HG03457 (cell line): ENCODE data around the gene NECTIN2.
"Not testable (repeated sequence)": the region's sequence is repeated elsewhere in the genome, so short reads cannot be mapped to it uniquely, and the experiment has no call there.

Experiments
- ATAC-seq: cut with Tn5 transposase; IDR thresholded peaks from one replicate; pipeline ENCODE4 v1.9.1; 2021; ENCODE audit warnings: moderate number of reproducible peaks; ENCODE audit not compliant: unreplicated experiment

Gene NECTIN2

DNA sequence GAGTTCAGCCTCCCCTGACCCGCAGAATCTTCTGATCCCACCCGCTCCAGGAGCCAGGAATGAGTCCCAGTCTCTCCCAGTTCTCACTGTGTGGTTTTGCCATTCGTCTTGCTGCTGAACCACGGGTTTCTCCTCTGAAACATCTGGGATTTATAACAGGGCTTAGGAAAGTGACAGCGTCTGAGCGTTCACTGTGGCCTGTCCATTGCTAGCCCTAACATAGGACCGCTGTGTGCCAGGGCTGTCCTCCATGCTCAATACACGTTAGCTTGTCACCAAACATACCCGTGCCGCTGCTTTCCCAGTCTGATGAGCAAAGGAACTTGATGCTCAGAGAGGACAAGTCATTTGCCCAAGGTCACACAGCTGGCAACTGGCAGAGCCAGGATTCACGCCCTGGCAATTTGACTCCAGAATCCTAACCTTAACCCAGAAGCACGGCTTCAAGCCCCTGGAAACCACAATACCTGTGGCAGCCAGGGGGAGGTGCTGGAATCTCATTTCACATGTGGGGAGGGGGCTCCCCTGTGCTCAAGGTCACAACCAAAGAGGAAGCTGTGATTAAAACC is 58.4 kb downstream of the NECTIN2 start:
- no peak for ATAC-seq

DNA sequence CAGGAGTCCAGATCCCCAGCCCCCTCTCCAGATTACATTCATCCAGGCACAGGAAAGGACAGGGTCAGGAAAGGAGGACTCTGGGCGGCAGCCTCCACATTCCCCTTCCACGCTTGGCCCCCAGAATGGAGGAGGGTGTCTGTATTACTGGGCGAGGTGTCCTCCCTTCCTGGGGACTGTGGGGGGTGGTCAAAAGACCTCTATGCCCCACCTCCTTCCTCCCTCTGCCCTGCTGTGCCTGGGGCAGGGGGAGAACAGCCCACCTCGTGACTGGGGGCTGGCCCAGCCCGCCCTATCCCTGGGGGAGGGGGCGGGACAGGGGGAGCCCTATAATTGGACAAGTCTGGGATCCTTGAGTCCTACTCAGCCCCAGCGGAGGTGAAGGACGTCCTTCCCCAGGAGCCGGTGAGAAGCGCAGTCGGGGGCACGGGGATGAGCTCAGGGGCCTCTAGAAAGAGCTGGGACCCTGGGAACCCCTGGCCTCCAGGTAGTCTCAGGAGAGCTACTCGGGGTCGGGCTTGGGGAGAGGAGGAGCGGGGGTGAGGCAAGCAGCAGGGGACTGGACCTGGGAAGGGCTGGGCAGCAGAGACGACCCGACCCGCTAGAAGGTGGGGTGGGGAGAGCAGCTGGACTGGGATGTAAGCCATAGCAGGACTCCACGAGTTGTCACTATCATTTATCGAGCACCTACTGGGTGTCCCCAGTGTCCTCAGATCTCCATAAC is 59.5 kb downstream of the NECTIN2 start, which contains the start of gene APOE:
TSS of gene APOE (plus strand) at position 360 of the 724 bp plus-strand sequence. CDS start 829 bp downstream, outside the sequence.
- no peak for ATAC-seq

DNA sequence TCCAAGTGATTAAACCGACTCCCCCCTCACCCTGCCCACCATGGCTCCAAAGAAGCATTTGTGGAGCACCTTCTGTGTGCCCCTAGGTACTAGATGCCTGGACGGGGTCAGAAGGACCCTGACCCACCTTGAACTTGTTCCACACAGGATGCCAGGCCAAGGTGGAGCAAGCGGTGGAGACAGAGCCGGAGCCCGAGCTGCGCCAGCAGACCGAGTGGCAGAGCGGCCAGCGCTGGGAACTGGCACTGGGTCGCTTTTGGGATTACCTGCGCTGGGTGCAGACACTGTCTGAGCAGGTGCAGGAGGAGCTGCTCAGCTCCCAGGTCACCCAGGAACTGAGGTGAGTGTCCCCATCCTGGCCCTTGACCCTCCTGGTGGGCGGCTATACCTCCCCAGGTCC is 61.5 kb downstream of the NECTIN2 start:
- no peak for ATAC-seq

DNA sequence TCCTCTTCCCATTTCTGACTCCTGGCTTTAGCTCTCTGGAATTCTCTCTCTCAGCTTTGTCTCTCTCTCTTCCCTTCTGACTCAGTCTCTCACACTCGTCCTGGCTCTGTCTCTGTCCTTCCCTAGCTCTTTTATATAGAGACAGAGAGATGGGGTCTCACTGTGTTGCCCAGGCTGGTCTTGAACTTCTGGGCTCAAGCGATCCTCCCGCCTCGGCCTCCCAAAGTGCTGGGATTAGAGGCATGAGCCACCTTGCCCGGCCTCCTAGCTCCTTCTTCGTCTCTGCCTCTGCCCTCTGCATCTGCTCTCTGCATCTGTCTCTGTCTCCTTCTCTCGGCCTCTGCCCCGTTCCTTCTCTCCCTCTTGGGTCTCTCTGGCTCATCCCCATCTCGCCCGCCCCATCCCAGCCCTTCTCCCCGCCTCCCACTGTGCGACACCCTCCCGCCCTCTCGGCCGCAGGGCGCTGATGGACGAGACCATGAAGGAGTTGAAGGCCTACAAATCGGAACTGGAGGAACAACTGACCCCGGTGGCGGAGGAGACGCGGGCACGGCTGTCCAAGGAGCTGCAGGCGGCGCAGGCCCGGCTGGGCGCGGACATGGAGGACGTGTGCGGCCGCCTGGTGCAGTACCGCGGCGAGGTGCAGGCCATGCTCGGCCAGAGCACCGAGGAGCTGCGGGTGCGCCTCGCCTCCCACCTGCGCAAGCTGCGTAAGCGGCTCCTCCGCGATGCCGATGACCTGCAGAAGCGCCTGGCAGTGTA is 62.2 kb downstream of the NECTIN2 start:
- ATAC-seq = no peak

DNA sequence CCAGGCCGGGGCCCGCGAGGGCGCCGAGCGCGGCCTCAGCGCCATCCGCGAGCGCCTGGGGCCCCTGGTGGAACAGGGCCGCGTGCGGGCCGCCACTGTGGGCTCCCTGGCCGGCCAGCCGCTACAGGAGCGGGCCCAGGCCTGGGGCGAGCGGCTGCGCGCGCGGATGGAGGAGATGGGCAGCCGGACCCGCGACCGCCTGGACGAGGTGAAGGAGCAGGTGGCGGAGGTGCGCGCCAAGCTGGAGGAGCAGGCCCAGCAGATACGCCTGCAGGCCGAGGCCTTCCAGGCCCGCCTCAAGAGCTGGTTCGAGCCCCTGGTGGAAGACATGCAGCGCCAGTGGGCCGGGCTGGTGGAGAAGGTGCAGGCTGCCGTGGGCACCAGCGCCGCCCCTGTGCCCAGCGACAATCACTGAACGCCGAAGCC is 62.8 kb downstream of the NECTIN2 start:
- no peak for ATAC-seq

DNA sequence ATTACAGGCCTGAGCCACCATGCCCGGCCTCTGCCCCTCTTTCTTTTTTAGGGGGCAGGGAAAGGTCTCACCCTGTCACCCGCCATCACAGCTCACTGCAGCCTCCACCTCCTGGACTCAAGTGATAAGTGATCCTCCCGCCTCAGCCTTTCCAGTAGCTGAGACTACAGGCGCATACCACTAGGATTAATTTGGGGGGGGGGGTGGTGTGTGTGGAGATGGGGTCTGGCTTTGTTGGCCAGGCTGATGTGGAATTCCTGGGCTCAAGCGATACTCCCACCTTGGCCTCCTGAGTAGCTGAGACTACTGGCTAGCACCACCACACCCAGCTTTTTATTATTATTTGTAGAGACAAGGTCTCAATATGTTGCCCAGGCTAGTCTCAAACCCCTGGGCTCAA is 63.7 kb downstream of the NECTIN2 start:
- ATAC-seq = no peak

DNA sequence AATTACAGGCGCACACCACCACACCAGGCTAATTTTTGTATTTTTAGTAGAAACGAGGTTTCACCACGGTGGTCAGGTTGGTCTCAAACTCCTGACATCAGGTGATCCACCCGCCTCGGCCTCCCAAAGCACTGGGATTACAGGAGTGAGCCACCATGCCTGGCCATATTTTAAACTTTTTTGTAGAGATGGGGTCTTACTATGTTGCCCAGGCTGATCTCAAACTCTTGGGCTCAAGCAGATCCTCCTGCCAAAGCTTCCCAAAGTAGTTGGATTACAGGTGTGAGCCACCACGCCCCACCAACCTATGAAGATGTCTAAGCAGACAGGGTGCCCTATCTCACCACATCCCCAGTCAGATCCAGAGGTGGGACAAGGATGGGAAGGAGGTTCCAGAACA is 65.8 kb downstream of the NECTIN2 start:
- not testable (repeated sequence) for ATAC-seq

DNA sequence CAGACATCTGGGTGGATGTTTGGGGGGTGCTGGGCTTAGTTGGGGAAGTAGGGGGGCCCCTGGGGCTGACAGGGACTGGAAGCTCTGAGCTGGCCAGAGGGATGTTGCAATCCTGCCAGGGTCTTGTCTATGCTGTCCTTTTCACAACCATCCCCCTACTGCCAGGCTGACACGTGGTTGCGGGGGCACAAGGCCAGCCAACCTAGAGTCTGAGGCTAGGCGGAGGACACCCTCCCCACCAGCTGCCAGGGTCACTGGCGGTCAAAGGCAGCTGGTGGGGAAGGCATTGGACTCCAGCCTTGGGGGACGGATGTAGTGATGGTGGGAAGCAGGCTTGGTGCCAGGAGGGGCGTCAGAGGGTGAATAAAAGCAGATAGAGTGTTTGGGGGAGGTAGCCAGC is 66.8 kb downstream of the NECTIN2 start:
- ATAC-seq = no peak

DNA sequence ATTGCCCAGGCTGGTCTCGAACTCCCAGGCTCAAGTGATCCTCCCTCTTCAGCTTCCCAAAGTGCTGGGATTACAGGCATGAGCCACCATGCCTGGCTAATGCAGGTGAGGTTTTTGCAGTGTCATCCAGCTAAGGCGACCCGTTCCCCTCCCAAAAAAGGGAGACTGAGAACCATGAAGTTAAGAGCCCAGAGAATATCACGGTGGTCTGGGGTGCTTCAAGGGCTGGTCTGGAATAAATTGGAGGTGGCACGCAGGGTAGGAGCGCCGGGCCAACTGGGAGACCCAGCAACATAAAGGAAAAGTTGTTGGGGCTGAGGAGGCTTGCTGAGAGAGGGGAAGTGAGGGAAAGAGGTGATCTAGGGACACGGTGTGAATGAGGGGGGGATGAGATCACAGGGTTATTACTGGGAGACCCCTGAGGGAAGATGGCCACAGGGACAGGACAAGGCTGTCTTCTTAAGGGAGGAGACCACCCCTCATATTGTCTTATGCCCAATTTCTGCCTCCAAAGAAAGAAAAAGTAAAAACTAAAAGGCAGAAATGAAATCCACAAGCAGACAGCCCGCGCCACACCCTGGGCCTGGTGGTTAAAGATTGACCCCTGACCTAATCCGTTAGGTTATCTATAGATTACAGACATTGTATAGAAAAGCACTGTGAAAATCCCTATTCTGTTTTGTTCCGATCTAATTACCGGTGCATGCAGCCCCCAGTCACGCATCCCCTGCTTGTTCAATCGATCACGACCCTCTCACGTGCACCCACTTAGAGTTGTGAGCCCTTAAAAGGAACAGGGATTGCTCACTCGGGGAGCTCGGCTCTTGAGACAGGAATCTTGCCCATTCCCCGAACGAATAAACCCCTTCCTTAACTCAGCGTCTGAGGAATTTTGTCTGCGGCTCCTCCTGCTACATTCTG is 67.7 kb downstream of the NECTIN2 start:
- not testable (repeated sequence) for ATAC-seq

DNA sequence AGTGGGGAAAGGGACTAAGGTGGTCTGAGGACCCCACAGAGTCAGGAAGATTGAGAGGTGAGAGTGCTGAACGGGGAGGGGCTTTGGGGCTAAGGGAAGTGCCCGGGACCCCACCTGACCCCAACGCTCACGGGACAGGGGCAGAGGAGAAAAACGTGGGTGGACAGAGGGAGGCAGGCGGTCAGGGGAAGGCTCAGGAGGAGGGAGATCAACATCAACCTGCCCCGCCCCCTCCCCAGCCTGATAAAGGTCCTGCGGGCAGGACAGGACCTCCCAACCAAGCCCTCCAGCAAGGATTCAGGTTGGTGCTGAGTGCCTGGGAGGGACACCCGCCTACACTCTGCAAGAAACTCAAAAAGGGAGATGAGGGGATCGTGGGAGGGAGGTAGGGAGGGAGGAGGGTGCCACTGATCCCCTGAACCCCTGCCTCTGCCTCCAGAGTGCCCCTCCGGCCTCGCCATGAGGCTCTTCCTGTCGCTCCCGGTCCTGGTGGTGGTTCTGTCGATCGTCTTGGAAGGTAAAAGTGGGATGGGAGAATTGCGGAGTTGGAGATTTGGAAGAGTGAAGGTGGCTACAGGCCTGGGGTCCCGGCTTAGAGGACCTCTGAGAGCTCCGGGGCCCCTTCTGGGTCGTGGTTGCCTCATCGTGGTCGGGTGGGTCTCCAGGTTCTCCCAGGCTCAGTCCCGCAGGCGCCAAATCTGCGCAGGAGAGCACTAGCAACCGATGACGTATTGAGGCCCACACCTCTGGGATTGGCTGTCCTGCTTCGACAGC is 68.5 kb downstream of the NECTIN2 start, which contains the start of gene APOC1:
TSS of gene APOC1 (plus strand) at position 176 of the 774 bp plus-strand sequence. CDS start at position 460, 284 bp downstream.
- peak; percentile 79 for ATAC-seq

DNA sequence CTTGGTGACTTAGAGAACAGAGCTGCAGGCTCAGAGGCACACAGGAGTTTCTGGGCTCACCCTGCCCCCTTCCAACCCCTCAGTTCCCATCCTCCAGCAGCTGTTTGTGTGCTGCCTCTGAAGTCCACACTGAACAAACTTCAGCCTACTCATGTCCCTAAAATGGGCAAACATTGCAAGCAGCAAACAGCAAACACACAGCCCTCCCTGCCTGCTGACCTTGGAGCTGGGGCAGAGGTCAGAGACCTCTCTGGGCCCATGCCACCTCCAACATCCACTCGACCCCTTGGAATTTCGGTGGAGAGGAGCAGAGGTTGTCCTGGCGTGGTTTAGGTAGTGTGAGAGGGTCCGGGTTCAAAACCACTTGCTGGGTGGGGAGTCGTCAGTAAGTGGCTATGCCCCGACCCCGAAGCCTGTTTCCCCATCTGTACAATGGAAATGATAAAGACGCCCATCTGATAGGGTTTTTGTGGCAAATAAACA is 78.2 kb downstream of the NECTIN2 start:
- no peak for ATAC-seq

DNA sequence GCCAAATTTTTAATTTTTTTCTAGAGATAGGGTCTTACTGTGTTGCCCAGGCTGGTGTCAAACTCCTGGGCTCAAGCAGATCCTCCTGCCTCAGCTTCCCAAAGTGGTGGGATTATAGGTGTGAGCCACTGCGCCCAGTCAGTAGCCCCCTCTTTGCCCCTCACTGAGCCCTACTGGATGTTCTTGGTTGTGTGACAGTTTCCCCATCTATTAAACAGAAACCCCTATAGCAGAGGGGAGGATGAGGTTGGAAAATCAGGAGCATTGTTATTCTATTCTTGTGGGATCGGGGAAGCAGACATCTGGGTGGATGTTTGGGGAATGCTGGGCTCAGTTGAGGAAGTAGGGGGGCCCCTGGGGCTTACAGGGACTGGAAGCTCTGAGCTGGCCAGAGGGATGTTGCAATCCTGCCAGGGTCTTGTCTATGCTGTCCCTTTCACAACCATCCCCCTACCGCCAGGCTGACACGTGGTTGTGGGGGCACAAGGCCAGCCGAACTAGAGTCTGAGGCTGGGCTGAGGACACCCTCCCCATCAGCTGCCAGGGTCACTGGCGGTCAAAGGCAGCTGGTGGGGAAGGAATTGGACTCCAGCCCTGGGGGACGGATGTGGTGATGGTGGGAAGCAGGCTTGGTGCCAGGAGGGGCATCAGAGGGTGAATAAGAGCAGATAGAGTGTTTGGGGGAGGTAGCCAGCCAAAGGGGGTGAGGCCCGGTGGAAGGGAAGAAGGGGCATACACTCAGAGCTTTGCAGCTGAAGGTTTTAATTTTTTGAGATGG is 79.2 kb downstream of the NECTIN2 start:
- no peak for ATAC-seq

DNA sequence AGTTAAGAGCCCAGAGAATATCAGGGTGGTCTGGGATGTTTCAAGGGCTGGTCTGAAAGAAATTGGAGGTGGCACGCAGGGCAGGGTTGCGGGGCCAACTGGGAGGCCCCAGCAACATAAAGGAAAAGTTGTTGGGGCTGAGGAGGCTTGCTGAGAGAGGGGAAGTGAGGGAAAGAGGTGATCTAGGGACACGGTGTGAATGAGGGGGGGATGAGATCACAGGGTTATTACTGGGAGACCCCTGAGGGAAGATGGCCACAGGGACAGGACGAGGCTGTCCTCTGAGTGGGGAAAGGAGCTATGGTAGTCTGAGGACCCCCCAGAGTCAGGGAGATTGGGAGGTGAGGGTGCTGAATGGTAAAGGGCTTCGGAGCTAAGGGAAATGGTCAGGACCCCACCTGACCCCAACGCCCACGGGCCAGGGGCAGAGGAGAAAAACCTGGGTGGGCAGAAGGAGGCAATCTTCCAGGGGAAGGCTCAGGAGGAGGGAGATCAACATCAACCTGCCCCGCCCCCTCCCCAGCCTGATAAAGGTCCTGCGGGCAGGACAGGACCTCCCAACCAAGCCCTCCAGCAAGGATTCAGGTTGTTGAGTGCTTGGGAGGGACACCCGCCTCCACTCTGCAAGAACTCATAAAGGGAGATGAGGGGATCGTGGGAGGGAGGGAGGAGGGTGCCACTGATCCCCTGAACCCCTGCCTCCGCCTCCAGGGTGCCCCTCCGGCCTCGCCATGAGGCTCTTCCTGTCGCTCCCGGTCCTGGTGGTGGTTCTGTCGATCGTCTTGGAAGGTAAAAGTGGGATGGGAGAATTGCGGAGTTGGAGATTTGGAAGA is 80.4 kb downstream of the NECTIN2 start:
- ATAC-seq = not testable (repeated sequence)

DNA sequence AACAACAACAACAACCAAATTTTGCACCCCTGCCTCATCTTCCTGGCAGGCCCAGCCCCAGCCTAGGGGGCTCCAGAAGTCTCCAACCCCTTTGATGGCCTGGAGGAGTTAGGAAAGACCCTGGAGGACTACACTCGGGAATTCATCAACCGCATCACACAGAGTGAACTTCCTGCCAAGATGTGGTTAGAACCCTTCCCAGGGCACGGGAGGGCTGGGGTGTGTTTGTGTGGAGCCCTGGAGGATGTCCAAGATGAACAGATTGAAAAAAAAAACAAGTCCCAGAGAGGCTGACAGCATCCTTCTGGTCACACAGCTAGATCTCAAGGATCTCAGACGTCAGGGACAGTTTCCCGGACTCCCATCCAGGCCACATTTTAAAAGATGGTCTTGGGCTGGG is 81.6 kb downstream of the NECTIN2 start:
- ATAC-seq = no peak

DNA sequence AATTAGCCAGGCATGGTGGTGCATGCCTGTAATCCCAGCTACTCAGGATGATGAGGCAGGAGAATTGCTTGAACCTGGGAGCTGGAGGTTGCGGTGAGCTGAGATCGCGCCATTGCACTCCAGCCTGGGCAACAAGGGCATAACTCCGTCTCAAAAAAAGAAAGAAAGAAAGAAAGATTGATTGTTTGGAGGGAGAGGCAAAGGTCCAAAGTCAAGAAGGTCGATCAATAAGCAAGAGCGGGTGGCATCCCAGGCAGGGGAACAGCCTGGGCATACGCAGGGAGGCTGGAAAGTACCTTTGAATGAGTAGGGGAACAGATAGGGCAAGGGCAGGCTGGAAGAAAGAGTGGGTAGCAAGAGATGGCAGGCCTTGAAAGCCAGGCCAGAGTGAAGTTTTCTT is 84.0 kb downstream of the NECTIN2 start:
- no peak for ATAC-seq

DNA sequence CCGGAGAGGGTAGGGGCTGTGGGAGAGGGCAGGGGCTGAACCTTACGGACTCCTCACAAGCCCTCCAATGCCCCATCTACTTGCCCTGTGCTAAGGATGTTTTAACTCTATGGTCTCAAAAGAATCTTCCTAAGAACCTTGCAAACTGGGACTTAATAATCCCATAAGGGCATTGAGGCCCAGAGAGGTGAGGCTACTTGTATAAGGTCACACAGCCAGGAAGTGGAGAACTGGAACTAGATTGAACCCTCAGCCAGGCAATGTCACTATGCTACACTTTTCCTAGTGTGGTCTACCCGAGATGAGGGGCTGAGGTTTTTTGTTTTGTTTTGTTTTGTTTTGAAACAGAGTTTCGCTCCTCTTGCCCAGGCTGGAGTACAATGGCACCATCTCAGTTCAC is 85.4 kb downstream of the NECTIN2 start:
- ATAC-seq = no peak
